Measurements from ENCODE around the gene TET1. TPM values are rescaled to one million over a fixed set of nuclear protein-coding genes. Genes with fewer than 3 reads are reported as not detected.

TET1 gene
- 1.7 and 4.2 TPM in 2 replicates for total RNA-seq

DNA sequence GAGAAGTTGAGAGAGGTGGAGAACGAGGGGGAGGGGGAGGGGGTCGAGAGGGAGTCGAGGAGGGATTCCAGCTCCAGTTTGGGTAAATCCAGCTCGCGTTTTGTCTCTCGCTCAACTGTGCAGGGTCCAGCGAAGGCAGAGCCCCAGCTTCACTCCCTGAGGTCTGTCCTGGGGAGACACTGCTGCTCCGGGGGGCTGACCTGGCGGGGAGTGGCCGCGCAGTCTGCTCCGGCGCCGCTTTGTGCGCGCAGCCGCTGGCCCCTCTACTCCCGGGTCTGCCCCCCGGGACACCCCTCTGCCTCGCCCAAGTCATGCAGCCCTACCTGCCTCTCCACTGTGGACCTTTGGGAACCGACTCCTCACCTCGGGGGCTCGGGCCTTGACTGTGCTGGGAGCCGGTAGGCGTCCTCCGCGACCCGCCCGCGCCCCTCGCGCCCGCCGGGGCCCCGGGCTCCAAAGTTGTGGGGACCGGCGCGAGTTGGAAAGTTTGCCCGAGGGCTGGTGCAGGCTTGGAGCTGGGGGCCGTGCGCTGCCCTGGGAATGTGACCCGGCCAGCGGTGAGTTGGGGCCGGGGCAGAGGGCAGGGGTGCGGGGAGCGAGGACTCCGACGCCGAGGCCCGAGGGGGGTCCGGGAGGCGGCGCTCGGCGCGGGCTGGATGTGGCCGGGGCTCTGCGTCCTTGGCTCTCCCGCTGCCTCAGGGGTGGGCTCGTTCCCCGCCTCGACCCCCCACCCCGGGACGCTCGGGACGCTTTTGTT, at the start of gene TET1:
Gene TET1, plus strand, starts transcription at position 152 of the 757 bp plus-strand sequence. CDS start 12,002 bp downstream, outside the sequence.

DNA sequence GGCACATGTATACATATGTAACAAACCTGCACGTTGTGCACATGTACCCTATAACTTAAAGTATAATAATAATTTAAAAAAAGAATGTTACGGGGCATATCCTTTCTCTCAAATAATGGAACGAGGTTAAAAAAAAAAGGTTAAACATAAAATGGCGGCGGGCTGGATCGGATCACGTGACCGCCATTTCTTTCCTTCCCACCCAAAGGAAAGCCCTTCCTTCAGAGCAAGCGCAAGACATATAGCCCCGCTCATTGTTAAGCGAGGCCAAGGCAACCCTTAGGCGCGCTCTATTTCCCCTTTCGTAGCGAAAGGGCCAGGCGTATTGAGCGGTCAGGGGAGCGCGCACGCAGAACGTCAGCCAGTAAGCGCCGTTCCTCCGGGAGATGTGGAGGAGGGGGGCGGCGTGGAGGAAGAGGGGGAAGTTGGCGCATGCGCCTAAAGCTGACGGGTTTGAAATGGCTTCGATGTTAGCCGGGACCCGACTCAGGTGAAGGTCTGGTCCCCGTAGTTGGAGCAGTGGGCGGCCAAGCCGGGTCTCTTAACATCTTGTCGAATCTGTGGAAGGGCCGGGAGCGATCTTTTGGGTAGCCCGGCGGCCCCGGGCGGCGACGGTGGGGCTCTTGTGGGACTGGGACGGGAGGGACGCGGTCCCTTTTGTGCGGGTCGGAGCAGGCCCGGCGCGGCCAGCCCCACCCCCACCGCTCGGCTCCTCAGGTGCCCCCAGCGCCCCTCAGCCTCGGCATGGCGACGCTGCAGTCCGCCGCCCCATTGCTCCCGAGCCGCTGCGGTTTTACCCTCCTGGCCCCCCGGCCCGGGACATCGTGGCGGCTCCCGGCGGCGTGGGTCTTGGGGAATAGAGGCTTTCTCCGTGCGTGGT, 160.9 kb downstream of the TET1 start, which contains the start of gene CCAR1:
Gene CCAR1, plus strand, starts transcription at position 447 of the 880 bp plus-strand sequence. CDS start 1,266 bp downstream, outside the sequence.

Other genes with a start within 250 kb of the TET1 start
- 18.0 and 61.0 TPM in 2 replicates for gene HNRNPH3, start 228.3 kb upstream of the TET1 start, total RNA-seq
- 6.1 and 7.3 TPM in 2 replicates for gene PBLD, start 227.4 kb upstream of the TET1 start, total RNA-seq
- gene RUFY2, start 153.1 kb upstream of the TET1 start, total RNA-seq = 17.3 and 20.3 TPM in 2 replicates
- 6.2 and 10.2 TPM in 2 replicates for gene DNA2, start 88.4 kb upstream of the TET1 start, total RNA-seq
- gene SLC25A16, start 32.8 kb upstream of the TET1 start, total RNA-seq = 19.7 and 20.1 TPM in 2 replicates
- gene CCAR1, start 160.9 kb downstream of the TET1 start, total RNA-seq = 23.1 and 33.4 TPM in 2 replicates

All from regular cardiac myocyte (primary cell).